Smooth muscle cell (in vitro differentiated cells): ENCODE measurements around the gene FTO. TPM values are rescaled to one million over a fixed set of nuclear protein-coding genes. Genes with fewer than 3 reads are reported as not detected.

Experiments
- DNase-seq: peaks from one replicate; lab custom pipeline; 2025; ENCODE audit not compliant: unreplicated experiment; lab: John Stamatoyannopoulos, UW
- H2AFZ ChIP-seq: fragments of 200-600 bp; sonication (generic); 2 replicates; pipeline ENCODE4 v1.6.0; 2016; ENCODE audit warnings: antibody characterized with exemption, low read depth, mild to moderate bottlenecking
- H3F3A ChIP-seq: fragments of 200-600 bp; sonication (generic); 2 replicates; pipeline ENCODE4 v1.6.0; 2017; ENCODE audit warnings: antibody characterized with exemption, low read depth
- H3K27ac ChIP-seq: fragments of 200-600 bp; sonication (generic); 2 replicates; pipeline ENCODE4 v1.5.1; 2016; ENCODE audit warnings: low read depth, mild to moderate bottlenecking
- H3K27me3 ChIP-seq: fragments of 200-600 bp; sonication (generic); 2 replicates; pipeline ENCODE4 v1.6.1; 2016; ENCODE audit warnings: low read depth, mild to moderate bottlenecking
- H3K36me3 ChIP-seq: fragments of 200-600 bp; sonication (generic); 2 replicates; pipeline ENCODE4 v1.5.1; 2016; ENCODE audit warnings: low read depth
- H3K4me1 ChIP-seq: fragments of 200-600 bp; sonication (generic); 2 replicates; pipeline ENCODE4 v1.5.1; 2016; ENCODE audit warnings: low read depth
- H3K4me2 ChIP-seq: fragments of 200-600 bp; sonication (generic); 2 replicates; pipeline ENCODE4 v1.6.0; 2016; ENCODE audit warnings: mild to moderate bottlenecking
- H3K4me3 ChIP-seq: fragments of 200-600 bp; sonication (generic); 2 replicates; pipeline ENCODE4 v1.5.1; 2016; ENCODE audit warnings: mild to moderate bottlenecking
- H3K79me2 ChIP-seq: fragments of 200-600 bp; sonication (generic); 2 replicates; pipeline ENCODE4 v1.6.0; 2016; ENCODE audit warnings: low read depth, mild to moderate bottlenecking
- H3K9ac ChIP-seq: fragments of 200-600 bp; sonication (generic); 2 replicates; pipeline ENCODE4 v1.6.0; 2016; ENCODE audit warnings: low read depth
- H3K9me3 ChIP-seq: fragments of 200-600 bp; sonication (generic); replicated peaks from 2 replicates; pipeline ENCODE4 v1.5.1; 2016; ENCODE audit warnings: low read depth
- H4K20me1 ChIP-seq: fragments of 200-600 bp; sonication (generic); 2 replicates; pipeline ENCODE4 v1.6.0; 2016; ENCODE audit warnings: low read depth
- WGBS: methylation state at CpG from one replicate; pipeline ENCODE4 v1.1.7; 2016; ENCODE audit warnings: low lambda C conversion rate; 5-methylcytosine and 5-hydroxymethylcytosine counted together
- polyA plus RNA-seq: library from polyadenylated mRNA; unstranded; fragments of >200 nt; fragmentation: Nextera tagmentation; extraction: Ambion mirVana; gene quantifications from 2 replicates; pipeline ENCODE4 v1.2.1, GENCODE V29; 2016
- total RNA-seq: library from RNA; depleted of rRNA; stranded (reverse); fragments of >200 nt; gene quantifications from 2 replicates; pipeline ENCODE4 v1.2.3, GENCODE V29; 2014
- TF ChIP-seq, protein P1 (sequence below): fragments of 200-600 bp; sonication (generic); IDR thresholded peaks from 2 replicates; pipeline ENCODE4 v1.5.1; 2017; ENCODE audit warnings: borderline replicate concordance, mild to moderate bottlenecking, antibody characterized with exemption; ENCODE audit not compliant: insufficient read depth, poor library complexity, severe bottlenecking

Gene FTO
- total and polyA plus RNA-seq, 2 experiments from 2014 or later: 81.1 to 89.9 TPM

DNA sequence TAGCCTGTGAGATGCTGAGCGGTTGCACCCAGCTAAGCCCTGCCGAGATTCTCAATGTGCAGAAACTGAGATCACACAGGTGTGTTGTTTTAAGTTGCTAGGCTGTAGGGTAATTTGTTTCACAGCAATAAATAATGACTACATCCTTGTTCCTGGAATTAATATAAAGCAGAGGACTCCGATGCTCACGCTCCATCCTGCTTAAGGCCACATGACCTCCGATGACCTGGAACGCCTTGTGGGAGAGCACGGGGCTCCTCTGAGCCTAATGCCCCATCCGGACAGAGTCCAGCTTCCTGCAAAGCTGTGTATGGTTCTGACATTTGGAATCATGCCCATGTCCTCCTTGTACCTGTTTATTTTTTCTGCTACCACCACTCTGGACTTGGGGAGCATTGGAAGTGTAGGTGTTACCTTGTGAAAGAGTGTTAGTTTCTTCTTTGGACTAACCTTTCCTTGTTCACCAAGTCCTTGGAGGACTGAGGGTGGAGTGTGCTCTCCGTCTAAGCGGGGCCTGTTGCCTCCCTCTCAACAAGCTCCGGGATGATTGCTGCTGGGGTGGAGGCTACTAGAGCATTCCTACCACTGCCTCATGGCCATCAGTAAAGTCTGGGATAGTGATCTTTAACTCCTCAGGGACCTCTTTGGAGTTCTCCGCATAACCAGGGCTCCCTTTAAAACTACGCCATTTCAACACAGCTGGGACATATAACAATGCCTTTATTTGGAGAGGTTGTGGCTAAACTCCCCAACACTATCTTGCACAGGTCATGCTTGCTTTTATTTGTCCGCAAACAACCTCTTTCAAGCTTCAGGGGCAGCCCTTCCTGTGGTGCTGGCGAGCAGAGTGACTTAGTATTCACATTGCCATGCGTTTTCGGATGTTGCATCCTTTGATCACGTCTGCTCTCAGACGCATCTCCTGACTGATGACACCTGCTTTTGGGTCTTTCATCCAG is 457.3 kb downstream of the FTO start:
- Histone ChIP-seq H3K27me3 (no peaks in the 10 kb centered on the region), H2AFZ (no peak overlapping the region), H3F3A (no peaks in the 10 kb centered on the region), H3K9ac (no peak overlapping the region), H3K27ac (no peak overlapping the region), H3K4me1 (no peaks in the 10 kb centered on the region), H3K4me2 (no peak overlapping the region), H3K9me3 (no peaks in the 10 kb centered on the region), H3K36me3 (no peaks in the 10 kb centered on the region), H4K20me1 (no peaks in the 10 kb centered on the region), H3K4me3 (no peak overlapping the region), H3K79me2 (no peaks in the 10 kb centered on the region)
- no peak for DNase-seq
- TF ChIP-seq, protein P1, sequence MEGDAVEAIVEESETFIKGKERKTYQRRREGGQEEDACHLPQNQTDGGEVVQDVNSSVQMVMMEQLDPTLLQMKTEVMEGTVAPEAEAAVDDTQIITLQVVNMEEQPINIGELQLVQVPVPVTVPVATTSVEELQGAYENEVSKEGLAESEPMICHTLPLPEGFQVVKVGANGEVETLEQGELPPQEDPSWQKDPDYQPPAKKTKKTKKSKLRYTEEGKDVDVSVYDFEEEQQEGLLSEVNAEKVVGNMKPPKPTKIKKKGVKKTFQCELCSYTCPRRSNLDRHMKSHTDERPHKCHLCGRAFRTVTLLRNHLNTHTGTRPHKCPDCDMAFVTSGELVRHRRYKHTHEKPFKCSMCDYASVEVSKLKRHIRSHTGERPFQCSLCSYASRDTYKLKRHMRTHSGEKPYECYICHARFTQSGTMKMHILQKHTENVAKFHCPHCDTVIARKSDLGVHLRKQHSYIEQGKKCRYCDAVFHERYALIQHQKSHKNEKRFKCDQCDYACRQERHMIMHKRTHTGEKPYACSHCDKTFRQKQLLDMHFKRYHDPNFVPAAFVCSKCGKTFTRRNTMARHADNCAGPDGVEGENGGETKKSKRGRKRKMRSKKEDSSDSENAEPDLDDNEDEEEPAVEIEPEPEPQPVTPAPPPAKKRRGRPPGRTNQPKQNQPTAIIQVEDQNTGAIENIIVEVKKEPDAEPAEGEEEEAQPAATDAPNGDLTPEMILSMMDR: no peak
- WGBS: 89% methylated on average over 19 of the region's 19 CpGs

DNA sequence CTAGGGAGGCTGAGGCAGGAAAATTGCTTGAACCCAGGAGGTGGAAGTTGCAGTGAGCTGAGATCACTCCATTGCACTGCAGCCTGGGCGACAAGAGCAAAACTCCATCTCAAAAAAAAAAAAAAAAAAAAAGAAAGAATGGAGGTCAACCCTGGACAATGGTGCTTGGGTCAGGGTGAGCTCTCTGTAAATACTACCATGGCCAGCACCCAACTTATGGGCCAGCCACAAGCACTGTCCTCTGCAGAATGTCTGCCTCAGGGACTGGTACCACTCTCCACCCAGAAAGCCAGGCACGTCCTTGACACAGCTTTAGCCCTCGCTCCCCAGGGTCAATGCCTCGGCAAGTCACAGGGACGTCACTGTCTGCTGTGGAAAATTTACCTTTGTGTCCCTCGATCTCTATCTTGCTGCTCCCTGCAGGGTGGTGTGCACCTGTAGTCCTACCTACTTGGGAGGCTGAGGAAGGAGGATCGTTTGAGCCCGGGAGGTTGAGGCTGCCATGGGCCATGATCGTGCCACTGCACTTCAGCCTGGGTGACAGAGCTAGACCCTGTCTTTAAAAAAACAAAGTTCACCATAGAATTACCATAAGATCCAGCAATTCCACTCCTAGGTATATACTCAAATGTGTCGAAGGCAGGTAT is 459.4 kb downstream of the FTO start:
- Histone ChIP-seq H4K20me1 (no peaks in the 10 kb centered on the region), H3K4me2 (no peak overlapping the region), H3K9me3 (no peaks in the 10 kb centered on the region), H3K36me3 (no peaks in the 10 kb centered on the region), H3K4me1 (no peaks in the 10 kb centered on the region), H2AFZ (no peak overlapping the region), H3K79me2 (no peaks in the 10 kb centered on the region), H3F3A (no peaks in the 10 kb centered on the region), H3K4me3 (no peak overlapping the region), H3K27me3 (no peaks in the 10 kb centered on the region), H3K27ac (no peak overlapping the region), H3K9ac (no peak overlapping the region)
- WGBS: 90% methylated on average over 10 of the region's 10 CpGs
- TF ChIP-seq, protein P1: no peak
- no peak for DNase-seq

DNA sequence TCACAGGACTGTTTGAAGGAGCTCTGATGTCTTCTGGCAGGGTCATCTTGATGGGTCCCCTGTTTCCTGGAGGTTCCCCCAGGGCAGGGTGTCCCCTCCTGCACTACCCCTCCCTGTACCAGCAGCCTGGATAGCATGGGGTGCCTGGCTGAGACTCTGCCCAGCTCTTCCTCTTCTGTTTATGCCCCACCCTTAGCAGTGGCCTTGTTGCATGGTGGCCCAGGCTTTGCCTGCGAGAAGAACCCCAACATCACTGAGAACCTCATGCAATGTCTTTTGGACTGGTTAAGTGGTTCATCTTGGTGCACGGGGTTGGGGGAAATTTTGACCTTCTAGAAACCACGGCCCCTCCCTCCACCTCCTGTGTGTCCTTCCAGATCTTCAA is 460.8 kb downstream of the FTO start:
- TF ChIP-seq, protein P1: no peak
- Histone ChIP-seq H4K20me1 (no peaks in the 10 kb centered on the region), H3K4me3 (no peak overlapping the region), H3K27me3 (no peaks in the 10 kb centered on the region), H3K9ac (no peak overlapping the region), H3K27ac (no peak overlapping the region), H3K79me2 (no peaks in the 10 kb centered on the region), H3K9me3 (no peaks in the 10 kb centered on the region), H2AFZ (no peak overlapping the region), H3K4me2 (no peak overlapping the region), H3F3A (no peaks in the 10 kb centered on the region), H3K36me3 (no peaks in the 10 kb centered on the region), H3K4me1 (no peaks in the 10 kb centered on the region)
- WGBS: 89% methylated on average over 3 of the region's 3 CpGs
- no peak for DNase-seq
